Measurements from ENCODE around the gene TRRAP. TPM values are rescaled to one million over a fixed set of nuclear protein-coding genes. Genes with fewer than 3 reads are reported as not detected.

Gene TRRAP
- polyA plus RNA-seq, 1 donor from 2014 or later = 12.9 TPM

DNA sequence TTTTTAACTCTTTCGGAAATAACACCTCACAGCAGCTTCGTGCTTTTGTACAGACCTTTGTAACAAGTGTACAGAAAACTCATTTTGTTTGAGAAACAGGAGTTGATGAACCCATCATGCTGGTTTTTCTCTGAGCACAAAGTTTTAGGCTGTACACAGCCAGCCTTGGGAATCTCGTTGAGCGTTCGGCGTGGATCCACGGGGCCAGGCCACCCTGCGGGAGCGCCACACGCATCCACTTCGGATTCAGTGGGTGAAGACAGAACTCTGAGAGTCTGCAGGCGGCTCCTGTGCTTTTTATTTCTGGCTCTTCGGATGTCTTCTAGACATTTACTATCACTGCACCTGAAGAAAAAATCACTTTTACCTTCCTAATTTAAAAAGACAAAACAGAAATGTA, 134.4 kb downstream of the TRRAP start:
- Histone ChIP-seq H3K27ac (ENCODE audit: low read length) (no peak overlapping the region), H3K79me2 (replicated peaks; ENCODE audit: insufficient read depth, low read length) (no peaks in the 10 kb centered on the region), H3K4me3 (ENCODE audit: low read length) (no peak overlapping the region), H3K9me2 (ENCODE audit: insufficient read depth, low read length) (no peaks in the 10 kb centered on the region), H4K20me1 (ENCODE audit: insufficient read depth) (no peaks in the 10 kb centered on the region), H3K36me3 (ENCODE audit: insufficient read depth, low read length) (peaks cover 10% of the 10 kb centered on the region), H3K9me3 (ENCODE audit: low read length) (no peaks in the 10 kb centered on the region), H3K4me2 (ENCODE audit: low read length) (no peak overlapping the region), H2AFZ (ENCODE audit: low read depth, low read length) (no peak overlapping the region), H3K9ac (ENCODE audit: low read length) (no peak overlapping the region), H3F3A (ENCODE audit: insufficient read depth, low read length, poor library complexity, severe bottlenecking) (no peaks in the 10 kb centered on the region), H3K27me3 (ENCODE audit: insufficient read depth, low read depth, low read length) (no peaks in the 10 kb centered on the region)
- TF ChIP-seq TAF1 (IDR thresholded peaks at IDR 0.05; ENCODE audit: low read depth) (no peak), EZH2 (IDR thresholded peaks at IDR 0.05; ENCODE audit: borderline replicate concordance, insufficient read depth, low read length, poor library complexity, severe bottlenecking) (no peak)
- TF ChIP-seq, protein P1, sequence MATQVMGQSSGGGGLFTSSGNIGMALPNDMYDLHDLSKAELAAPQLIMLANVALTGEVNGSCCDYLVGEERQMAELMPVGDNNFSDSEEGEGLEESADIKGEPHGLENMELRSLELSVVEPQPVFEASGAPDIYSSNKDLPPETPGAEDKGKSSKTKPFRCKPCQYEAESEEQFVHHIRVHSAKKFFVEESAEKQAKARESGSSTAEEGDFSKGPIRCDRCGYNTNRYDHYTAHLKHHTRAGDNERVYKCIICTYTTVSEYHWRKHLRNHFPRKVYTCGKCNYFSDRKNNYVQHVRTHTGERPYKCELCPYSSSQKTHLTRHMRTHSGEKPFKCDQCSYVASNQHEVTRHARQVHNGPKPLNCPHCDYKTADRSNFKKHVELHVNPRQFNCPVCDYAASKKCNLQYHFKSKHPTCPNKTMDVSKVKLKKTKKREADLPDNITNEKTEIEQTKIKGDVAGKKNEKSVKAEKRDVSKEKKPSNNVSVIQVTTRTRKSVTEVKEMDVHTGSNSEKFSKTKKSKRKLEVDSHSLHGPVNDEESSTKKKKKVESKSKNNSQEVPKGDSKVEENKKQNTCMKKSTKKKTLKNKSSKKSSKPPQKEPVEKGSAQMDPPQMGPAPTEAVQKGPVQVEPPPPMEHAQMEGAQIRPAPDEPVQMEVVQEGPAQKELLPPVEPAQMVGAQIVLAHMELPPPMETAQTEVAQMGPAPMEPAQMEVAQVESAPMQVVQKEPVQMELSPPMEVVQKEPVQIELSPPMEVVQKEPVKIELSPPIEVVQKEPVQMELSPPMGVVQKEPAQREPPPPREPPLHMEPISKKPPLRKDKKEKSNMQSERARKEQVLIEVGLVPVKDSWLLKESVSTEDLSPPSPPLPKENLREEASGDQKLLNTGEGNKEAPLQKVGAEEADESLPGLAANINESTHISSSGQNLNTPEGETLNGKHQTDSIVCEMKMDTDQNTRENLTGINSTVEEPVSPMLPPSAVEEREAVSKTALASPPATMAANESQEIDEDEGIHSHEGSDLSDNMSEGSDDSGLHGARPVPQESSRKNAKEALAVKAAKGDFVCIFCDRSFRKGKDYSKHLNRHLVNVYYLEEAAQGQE (IDR thresholded peaks at IDR 0.05; ENCODE audit: borderline replicate concordance) = no peak

- Histone ChIP-seq H3K79me2 (replicated peaks; ENCODE audit: insufficient read depth, low read length) (no peaks in the 10 kb centered on the region), H3K4me3 (ENCODE audit: low read length) (no peak overlapping the region), H3K36me3 (ENCODE audit: insufficient read depth, low read length) (peaks cover 10% of the 10 kb centered on the region), H3K27me3 (ENCODE audit: insufficient read depth, low read depth, low read length) (no peaks in the 10 kb centered on the region), H3K9ac (ENCODE audit: low read length) (no peak overlapping the region), H3F3A (ENCODE audit: insufficient read depth, low read length, poor library complexity, severe bottlenecking) (no peaks in the 10 kb centered on the region), H3K27ac (ENCODE audit: low read length) (no peak overlapping the region), H3K9me2 (ENCODE audit: insufficient read depth, low read length) (no peaks in the 10 kb centered on the region), H2AFZ (ENCODE audit: low read depth, low read length) (no peak overlapping the region), H4K20me1 (ENCODE audit: insufficient read depth) (no peaks in the 10 kb centered on the region), H3K9me3 (ENCODE audit: low read length) (no peaks in the 10 kb centered on the region), H3K4me2 (ENCODE audit: low read length) (no peak overlapping the region)
- no peak for TF ChIP-seq TAF1 (IDR thresholded peaks at IDR 0.05; ENCODE audit: low read depth)
- TF ChIP-seq, protein P1 (IDR thresholded peaks at IDR 0.05; ENCODE audit: borderline replicate concordance) = no peak
- TF ChIP-seq, protein P2, sequence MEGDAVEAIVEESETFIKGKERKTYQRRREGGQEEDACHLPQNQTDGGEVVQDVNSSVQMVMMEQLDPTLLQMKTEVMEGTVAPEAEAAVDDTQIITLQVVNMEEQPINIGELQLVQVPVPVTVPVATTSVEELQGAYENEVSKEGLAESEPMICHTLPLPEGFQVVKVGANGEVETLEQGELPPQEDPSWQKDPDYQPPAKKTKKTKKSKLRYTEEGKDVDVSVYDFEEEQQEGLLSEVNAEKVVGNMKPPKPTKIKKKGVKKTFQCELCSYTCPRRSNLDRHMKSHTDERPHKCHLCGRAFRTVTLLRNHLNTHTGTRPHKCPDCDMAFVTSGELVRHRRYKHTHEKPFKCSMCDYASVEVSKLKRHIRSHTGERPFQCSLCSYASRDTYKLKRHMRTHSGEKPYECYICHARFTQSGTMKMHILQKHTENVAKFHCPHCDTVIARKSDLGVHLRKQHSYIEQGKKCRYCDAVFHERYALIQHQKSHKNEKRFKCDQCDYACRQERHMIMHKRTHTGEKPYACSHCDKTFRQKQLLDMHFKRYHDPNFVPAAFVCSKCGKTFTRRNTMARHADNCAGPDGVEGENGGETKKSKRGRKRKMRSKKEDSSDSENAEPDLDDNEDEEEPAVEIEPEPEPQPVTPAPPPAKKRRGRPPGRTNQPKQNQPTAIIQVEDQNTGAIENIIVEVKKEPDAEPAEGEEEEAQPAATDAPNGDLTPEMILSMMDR (IDR thresholded peaks at IDR 0.05; ENCODE audit: poor library complexity, severe bottlenecking) = no peak
- TF ChIP-seq EZH2 (IDR thresholded peaks at IDR 0.05; ENCODE audit: borderline replicate concordance, insufficient read depth, low read length, poor library complexity, severe bottlenecking) = no peak
- TF ChIP-seq SMC3 (conservative IDR thresholded peaks at IDR 0.05; ENCODE audit: poor library complexity) = no peak
- no peak for TF ChIP-seq POLR2AphosphoS5 (IDR thresholded peaks at IDR 0.05)
- TF ChIP-seq EP300 (conservative IDR thresholded peaks at IDR 0.05; ENCODE audit: poor library complexity, severe bottlenecking) = no peak
- no peak for TF ChIP-seq MXI1 (conservative IDR thresholded peaks at IDR 0.05; ENCODE audit: poor library complexity, severe bottlenecking)
- no peak for TF ChIP-seq RAD21 (conservative IDR thresholded peaks at IDR 0.05)
Observed at GRCh38 chr7:99013266-99014112, 135.2 kb downstream of the TRRAP start.

Measured in neural cell (in vitro differentiated cells).